GM18508 (cell line): Measurements from ENCODE around the gene SLC39A5.

Source experiments
- ATAC-seq: cut with Tn5 transposase; IDR thresholded peaks from one replicate; pipeline ENCODE4 v1.9.1; 2021; ENCODE audit warnings: moderate number of reproducible peaks; ENCODE audit not compliant: insufficient read depth, unreplicated experiment

Gene SLC39A5

DNA sequence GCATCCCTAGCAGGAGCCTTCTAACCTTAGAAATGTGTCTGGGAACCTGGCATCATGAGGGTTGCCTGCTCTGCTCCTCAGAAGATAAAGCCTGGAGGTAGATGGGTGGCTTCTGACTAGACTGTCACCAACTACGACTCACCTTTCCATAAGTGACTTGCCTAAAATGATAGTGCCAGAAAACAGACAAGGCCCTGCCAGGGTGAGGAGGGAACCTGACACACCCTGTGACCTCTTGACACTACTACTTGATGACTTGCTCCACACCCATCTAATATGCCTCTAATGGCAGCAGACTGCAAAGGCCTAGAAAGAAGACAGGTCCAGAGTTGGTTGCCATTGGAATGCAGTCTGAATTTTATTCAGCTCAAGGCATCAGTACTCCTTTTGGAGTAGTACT, 17.5 kb upstream of the SLC39A5 start:
- no peak for ATAC-seq

DNA sequence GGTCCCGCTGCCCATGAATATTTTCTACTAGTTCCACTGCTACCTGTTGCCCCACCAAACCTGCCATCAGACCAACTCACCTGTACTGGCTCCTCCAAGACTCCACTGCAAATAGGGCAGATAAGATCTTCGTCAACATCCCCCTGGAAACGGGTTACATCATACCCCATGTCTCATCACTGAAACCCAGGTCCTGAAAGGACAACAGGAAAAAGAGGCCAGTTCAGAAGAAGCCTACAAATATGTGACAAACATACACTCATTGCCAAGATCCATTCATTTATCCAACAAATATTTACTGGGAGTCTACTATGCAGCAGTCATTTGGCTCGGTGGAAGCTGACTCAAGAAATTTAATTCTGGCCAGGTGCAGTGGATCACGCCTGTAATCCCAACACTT, 16.0 kb upstream of the SLC39A5 start:
- ATAC-seq = no peak

DNA sequence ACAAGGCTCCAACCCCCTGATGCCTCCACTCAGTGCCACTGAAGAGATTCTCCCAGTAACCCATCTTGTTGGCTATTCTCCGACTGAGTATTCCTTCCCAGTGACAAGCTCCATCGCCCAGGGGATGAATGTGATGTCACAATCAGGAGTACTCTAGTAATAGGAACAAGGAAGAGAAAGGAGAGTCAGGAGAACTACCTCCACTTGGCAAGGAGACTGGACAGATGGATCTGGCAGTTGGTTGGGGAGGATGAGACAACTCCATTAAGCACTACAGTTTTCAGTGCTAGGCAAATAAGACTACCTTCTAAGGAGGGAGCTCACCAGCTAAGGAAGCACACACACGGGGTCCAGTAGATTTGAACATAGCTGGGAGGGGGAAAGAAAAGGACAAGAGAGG, 13.4 kb upstream of the SLC39A5 start:
- ATAC-seq = no peak

DNA sequence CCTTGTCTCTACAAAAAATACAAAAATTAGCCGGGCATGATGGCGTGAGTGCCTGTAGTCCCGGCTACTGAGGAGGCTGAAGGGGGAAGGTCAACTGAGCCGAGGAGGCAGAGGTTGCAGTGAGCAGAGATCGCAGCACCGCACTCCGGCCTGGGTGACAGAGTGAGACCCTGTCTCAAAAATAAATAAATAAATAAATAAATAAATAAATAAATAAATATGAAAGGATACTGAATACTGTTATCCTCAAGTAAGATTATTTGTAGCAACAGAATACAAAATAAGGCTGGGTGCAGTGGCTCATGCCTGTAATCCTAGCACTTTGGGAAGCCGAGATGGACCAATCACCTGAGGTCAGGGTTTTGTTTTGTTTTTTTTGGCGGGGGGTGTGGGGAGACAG, 10.0 kb upstream of the SLC39A5 start:
- no peak for ATAC-seq

DNA sequence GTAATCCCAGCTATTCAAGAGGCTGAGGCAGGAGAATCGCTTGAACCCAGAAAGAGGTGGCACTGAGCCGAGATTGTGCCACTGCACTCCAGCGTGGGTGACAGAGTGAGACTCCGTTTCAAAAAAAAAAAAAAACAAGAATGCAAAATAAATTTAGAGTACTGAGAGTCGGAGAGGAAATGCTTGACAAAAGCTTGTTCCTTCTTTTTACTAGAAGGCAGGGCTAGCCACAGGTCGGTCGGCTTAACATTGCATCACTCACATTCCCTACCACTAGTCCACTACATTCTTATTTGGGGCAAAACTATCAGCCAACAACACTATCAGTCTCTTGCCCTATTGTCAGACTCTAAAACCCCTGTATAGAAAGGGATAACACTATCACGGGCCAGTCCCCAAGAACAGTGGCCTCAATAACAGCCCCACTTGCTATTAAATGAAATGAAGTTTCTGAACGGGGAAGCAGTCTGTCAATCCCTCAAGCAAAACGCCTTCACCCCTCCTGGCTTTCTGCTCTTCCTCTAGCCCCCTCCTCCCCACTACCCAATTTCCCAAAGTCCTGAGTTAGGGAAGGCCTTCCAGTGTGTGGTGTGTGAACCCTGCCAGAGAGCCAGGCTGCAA, 9.1 kb upstream of the SLC39A5 start:
- ATAC-seq = no peak

DNA sequence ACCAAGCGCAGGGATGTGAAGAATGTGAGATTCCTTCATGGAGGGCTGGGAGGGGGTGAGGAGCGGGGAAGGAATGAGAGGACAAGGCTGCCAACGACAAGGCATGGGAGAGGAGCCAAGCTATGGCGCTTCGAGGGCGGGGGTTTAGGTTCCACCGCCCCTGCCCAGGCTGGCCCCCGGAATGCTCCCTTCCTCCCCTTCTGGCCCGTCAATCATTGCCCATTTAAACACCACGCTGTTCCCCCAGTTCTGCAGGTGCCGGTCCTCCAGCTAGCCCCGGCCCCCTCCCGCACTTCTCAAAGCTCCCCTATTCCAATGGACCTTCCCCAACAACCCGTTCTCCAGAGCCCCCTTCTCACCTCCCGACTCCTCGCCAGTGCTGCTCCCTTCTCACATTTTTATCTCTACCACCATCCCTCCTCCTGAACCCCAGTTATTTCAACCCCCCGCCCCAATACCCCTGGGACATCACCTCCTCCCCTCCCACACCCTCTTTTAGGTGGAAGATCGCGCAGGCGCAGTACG, 8.6 kb upstream of the SLC39A5 start:
- peak; percentile 8 for ATAC-seq

DNA sequence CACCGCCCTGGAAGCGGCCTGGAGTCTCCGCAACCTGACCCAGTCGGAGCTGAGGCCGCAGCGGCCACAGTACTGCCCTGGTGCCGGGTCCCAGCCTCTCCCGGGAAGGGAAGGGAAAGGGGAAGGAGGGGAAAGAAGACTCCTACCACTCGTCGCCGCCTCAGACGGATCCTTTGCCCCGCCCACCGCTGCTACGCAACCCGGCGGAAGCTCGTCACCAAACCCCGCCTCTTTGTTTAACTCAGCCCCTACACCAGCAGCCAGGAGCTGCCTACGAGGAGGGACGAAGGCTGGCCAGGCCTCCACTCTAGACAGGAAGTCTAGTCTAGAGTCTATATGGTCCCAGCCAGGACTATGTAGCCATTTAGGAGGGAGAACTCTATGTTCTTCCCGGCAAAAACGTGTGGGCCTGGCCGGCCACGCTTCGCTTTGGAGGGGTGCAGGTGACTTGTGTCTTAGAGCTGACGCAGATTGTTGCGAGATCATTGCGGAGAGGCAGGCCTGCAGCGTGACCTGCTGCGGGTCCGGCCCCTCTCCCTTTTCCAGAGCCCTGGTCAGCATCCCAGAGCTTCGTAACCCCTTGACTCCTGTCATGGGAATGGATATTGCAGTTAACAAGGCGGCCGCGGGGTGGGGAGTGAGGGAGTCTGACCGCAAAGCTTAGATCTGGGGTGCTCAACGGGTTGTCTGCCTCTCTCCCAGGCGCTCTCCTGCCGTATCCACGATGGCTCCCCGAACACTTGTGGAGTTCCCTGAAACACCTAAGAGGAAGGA, 7.9 kb upstream of the SLC39A5 start, which contains the start of gene RNF41:
TSS of gene RNF41 (minus strand) at position 166 of the 774 bp plus-strand sequence. CDS start 7,875 bp downstream, outside the sequence.
- ATAC-seq = peak; percentile 55

DNA sequence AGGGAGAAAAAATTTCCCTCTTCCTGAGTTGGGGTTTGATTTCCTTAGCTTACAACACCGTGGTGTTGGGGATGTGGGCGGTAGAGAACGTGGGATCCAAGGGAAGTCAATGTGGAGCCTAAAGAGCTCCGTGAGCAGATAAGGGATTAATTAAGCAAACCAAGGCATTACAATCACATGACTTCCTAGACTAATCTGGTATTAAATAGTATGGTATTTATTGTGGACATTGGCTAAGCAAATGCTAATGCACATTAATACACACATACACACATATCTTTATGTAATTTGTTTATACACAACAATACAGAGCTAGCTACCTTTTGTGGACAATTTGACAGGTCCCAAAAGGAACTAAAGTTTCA, 7.3 kb upstream of the SLC39A5 start:
- no peak for ATAC-seq

DNA sequence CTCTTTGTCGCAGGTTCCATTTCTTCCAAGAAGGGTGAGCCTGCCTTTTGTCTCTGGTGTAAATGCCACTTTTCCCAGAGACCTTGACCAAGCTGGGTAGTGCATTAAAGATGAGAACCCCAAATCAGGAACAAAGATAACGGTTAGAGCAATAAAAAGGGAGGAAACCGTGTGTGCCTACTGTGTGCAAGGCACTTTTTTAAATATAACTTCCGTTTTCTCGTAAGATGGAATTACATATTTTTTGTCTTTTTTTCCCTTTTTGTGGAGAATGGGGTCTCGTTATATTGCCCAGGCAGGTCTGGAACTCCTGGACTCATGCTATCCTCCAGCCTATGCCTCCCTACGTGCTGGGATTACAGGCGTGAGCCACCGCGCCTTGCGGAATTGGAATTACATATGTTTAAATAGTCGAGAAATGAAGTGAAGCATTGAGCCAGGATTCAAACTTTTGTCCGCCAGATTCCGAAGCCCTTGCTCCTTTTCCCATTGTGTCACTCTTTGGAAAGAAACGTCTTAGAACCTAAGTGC, 6.2 kb upstream of the SLC39A5 start:
- ATAC-seq = no peak

DNA sequence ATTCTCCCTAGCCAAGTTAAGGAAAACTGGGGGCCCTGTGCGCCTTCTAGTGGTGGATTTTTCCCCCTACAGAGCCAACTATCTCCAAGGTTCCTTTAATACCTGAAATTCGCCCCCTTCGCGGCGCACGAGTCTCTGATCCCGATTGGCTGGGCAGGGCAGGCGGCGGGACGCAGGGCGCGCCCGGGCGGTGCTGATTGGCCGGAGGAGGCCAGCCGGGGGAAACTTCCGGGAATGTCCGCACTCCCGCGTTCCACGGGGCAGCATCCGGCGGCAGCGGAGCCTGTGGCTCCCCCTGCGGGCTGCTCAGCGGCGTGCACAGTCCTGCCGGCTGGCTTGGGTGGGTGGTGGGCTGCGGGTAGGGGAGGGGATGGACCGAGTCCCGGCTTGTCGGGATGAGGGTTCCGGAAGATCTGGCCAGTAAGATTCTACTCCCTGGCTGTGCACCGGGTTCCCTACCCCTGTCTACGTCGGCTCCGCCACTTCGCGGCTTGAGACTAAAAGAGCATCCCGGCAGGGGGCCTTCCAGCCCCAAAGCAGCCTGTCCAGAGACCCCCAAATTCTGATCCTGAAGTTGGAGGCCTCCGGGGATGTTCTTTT, 5.6 kb upstream of the SLC39A5 start, which contains the start of gene NABP2:
TSS of gene NABP2 (plus strand) at position 241 of the 600 bp plus-strand sequence. CDS start 515 bp downstream, outside the sequence.
- peak; percentile 42 for ATAC-seq

DNA sequence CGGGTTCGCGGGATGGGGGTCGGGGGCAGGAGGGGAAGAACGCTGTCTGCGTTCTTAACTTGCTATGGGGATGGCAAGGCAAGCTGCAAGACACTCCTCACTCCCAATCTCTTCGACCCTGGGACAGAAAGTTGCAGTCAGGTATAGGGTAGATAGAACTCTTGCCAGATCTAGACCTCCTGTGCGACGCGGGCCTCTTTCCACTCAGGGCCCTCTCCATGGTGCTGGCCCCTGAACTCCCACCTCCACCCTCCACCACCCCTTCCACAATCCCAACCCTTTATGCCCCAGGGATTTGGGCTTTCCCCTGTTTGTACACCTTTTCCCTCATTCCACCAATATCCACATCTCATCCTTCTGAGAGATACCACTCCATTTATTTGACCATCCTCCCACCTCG, 4.9 kb upstream of the SLC39A5 start:
- no peak for ATAC-seq

DNA sequence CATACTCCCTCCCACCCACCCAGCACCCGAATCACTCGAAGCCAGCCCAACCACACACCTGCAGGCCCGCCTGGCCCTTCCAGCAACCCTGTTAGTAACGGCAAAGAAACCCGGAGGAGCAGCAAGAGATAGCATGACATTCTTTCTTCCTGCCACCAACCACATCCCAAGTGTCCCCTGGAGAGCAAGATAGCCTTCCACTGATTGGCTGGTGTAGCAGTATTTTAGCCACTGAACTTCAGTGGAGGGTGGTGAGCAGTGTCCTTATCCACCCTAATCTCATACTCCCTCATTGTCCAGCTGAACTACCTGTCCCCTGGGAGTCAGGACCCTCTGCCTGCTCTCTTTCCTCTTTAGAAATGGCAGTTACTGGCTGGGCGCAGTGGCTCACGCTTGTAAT, 769 bp upstream of the SLC39A5 start:
- ATAC-seq = no peak

DNA sequence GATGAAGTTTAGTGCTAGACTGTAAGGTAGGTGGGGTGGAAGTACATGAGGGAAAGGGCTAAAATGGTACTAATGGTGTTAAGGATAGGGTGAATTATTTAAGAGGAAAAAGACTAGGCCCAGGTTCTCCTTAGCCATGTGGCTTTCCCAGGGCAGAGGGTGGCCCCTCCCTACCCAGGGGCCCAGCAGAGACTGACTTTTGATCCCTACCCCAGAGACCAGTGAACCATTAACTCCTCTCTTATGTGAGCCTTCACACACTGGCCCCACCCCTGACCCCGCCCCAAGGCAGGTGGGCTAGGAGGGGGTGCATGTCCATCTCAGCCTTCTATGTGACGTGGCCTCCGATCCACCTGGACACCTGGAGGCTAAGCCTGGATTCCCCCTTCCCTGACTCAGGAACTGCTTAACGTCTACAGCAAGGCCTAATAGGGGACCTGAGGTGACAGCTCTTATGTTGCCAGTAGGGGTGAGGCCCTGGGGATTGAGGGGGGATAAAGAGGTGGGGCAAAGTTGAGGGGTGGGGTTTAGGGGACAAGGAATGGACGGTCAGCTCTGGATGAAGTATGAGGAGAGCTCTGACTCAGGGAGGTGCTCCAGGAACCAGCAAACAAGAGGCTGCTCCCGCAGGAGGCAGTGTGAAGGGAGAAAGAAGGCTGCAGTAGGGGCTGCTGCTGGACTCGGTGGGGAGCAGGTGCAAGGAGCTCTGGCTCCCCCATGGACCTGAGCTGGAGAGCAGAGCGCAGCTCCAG, 757 bp downstream of the SLC39A5 start:
- ATAC-seq = no peak

DNA sequence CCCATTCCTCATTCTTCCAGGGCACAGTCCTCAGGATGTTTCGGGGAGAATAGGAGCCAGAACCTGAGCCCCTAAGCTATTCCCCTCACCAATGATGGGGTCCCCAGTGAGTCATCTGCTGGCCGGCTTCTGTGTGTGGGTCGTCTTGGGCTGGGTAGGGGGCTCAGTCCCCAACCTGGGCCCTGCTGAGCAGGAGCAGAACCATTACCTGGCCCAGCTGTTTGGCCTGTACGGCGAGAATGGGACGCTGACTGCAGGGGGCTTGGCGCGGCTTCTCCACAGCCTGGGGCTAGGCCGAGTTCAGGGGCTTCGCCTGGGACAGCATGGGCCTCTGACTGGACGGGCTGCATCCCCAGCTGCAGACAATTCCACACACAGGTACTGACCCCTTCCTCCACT, 1.3 kb downstream of the SLC39A5 start:
- ATAC-seq = no peak

DNA sequence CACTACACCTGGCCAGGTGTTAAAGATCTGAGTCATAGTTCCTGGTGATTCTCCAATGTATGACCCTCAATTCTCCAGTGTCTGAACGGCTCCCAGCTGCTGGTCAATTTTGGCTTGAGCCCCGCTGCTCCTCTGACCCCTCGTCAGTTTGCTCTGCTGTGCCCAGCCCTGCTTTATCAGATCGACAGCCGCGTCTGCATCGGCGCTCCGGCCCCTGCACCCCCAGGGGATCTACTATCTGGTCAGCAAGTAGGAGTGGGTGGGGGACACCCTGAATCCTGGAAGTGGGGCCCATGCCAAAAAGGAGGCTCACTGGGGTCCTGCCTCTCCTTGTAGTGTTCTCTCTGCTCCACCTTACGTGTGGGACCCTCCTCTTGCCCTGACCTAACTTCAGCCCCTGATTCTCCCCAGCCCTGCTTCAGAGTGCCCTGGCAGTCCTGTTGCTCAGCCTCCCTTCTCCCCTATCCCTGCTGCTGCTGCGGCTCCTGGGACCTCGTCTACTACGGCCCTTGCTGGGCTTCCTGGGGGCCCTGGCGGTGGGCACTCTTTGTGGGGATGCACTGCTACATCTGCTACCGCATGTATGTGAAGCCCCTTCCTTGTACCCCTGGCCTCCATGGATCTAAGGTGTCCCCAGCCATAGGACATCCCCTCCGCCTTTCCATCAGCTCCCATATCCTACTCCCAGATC, 5.0 kb downstream of the SLC39A5 start:
- ATAC-seq = no peak

DNA sequence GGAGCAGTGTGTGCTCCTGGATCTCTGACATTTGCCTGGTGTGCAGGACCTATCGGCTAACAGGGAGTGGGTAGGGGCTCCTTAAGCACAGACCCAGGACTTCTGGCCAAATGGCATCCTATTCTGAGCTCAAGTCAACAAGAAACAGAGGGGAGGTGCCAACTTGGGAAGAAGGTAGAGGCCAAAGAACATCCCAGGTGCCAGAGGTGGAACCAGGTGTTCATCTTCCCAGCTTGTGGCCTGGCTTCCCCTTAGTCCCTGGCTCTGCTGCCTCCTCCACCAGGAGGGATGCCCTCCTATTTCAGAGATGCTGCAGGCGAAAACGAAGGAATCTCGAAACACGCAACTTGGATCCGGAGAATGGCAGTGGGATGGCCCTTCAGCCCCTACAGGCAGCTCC, 6.2 kb downstream of the SLC39A5 start:
- no peak for ATAC-seq

DNA sequence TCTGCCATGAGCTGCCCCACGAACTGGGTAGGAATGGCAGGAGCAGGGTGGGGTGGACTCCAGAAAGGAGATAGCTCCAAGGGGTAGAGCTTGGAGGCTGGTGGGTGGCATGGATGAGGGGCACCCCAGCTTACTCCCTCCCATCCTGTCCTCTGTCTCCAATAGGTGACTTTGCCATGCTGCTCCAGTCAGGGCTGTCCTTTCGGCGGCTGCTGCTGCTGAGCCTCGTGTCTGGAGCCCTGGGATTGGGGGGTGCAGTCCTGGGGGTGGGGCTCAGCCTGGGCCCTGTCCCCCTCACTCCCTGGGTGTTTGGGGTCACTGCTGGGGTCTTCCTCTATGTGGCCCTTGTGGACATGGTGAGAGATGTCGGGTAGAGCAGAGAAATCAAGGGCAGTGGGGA, 7.1 kb downstream of the SLC39A5 start:
- no peak for ATAC-seq

DNA sequence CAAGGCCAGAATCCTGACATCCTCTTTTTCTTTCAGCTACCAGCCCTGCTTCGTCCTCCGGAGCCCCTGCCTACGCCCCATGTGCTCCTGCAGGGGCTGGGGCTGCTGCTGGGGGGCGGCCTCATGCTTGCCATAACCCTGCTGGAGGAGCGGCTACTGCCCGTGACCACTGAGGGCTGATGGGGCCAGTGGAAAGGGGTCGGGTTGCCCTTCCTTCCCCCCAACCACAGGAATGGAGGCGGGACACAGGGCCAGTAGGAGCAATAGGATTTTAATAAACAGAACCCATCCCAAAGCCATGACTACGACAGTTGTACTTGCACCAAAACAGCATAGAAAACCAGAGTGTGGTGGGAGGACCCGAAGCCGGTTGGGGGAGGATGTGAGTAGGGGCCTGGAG, 7.7 kb downstream of the SLC39A5 start:
- ATAC-seq = no peak

DNA sequence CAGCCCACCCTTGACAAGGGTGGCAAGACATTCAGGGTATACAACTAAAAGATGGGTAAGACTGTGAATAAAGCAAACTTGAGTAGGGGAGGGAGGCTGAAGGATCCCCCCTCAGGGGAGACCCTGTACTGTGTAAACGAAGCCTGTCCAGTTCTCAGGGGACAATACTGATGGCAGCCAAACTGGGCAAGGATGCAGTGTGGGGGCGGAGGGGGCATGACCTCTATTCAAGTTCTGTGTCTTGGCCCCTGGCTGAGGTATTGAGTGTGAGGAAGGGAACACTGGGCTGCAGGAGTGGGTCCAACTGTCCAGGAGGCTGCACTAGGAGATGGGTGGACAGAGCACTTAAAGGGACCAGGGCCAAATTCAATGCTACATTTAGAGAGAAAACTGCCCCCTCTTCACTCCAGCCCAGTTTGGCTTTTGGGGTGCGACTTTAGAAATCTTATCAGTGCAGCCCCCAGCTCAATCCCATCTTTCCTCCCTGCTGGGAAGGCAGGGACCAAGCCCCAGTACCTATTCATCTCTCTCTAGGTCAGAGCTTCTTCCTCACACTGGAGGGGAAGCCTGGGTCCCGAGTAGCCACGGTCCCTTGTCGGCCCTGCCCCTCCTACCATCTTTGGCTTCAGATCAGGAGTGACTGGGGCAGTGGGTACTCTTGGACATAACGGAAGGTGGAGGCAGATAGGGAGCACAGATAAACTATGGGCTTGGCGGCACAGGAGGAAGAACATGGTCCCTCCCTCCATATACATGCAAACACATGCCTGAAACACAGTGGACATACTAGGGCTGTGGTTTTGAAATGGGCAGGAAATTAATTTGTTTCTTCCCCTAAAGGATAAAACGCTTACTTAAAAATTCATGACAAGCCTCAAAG, 11.8 kb downstream of the SLC39A5 start:
- ATAC-seq = no peak
